ENCODE results near the gene ACVR2B. TPM values are rescaled to one million over a fixed set of nuclear protein-coding genes. Genes with fewer than 3 reads are reported as not detected.
"Not testable (repeated sequence)": the region's sequence is repeated elsewhere in the genome, so short reads cannot be mapped to it uniquely, and the experiment has no call there.

Gene ACVR2B
- polyA plus RNA-seq, 1 donor from 2014 or later = 33.3 TPM

DNA sequence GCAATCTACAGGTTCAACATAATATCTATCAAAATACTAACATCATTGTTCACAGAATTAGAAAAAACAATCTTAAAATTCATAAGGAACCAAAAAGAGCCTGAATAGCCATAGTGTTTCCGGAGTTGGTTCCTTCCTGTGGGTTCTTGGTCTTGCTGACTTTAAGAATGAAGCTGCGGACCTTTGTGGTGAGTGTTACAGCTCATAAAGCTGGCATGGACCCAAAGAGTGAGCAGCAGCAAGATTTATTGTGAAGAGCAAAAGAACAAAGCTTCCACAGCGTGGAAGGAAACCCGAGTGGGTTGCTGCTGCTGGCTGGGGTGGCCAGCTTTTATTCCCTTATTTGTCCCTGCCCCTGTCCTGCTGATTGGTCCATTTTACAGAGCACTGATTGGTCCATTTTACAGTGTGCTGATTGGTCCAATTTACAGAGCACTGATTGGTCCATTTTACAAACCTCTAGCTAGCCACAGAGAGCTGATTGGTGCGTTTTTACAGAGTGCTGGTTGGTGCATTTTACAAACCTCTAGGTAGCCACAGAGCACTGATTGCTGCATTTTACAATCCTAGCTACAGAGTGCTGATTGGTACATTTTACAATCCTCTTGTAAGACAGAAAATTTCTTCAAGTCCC is 15.1 kb upstream of the ACVR2B start:
- not testable (repeated sequence) for H4K20me1 ChIP-seq (ENCODE audit: insufficient read depth); H3K27ac ChIP-seq (ENCODE audit: low read length); H3F3A ChIP-seq (ENCODE audit: insufficient read depth, low read length, poor library complexity, severe bottlenecking); H3K27me3 ChIP-seq (ENCODE audit: insufficient read depth, low read depth, low read length); H2AFZ ChIP-seq (ENCODE audit: low read depth, low read length); H3K4me2 ChIP-seq (ENCODE audit: low read length); H3K79me2 ChIP-seq (replicated peaks; ENCODE audit: insufficient read depth, low read length); H3K9me2 ChIP-seq (ENCODE audit: insufficient read depth, low read length); H3K9me3 ChIP-seq (ENCODE audit: low read length); H3K9ac ChIP-seq (ENCODE audit: low read length); H3K36me3 ChIP-seq (ENCODE audit: insufficient read depth, low read length); H3K4me3 ChIP-seq (ENCODE audit: low read length)

DNA sequence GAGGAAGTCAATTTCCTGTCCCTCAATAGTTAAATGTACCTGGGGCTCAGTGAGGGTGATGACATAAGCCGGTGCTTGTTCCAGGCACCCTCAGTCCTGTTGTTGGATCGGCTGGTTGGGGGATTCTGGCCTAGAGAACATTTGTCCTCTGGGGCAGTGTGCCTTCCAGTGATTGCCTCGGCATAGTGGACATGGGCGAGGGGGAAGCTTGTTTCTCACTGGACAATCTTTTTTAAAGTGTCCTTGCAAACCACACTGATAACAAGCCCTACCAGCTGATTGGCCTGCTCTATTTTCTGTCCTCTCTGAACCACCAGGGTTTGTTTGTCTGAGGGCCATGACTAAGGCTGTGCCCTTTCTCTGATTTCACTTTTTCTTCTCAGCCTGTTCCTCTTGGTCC is 10.5 kb upstream of the ACVR2B start:
- H3K27me3 ChIP-seq (ENCODE audit: insufficient read depth, low read depth, low read length); H3K9me2 ChIP-seq (ENCODE audit: insufficient read depth, low read length); H3K9me3 ChIP-seq (ENCODE audit: low read length); H3K9ac ChIP-seq (ENCODE audit: low read length); H2AFZ ChIP-seq (ENCODE audit: low read depth, low read length); H3K36me3 ChIP-seq (ENCODE audit: insufficient read depth, low read length); H4K20me1 ChIP-seq (ENCODE audit: insufficient read depth); H3K4me2 ChIP-seq (ENCODE audit: low read length); H3K79me2 ChIP-seq (replicated peaks; ENCODE audit: insufficient read depth, low read length); H3K4me3 ChIP-seq (ENCODE audit: low read length); H3F3A ChIP-seq (ENCODE audit: insufficient read depth, low read length, poor library complexity, severe bottlenecking); H3K27ac ChIP-seq (ENCODE audit: low read length): not testable (repeated sequence)

GRCh38 chr3:38446085-38446686 is 7.5 kb upstream of the ACVR2B start:
- Histone ChIP-seq H3K79me2 (replicated peaks; ENCODE audit: insufficient read depth, low read length) (no peaks in the 10 kb centered on the region), H3F3A (ENCODE audit: insufficient read depth, low read length, poor library complexity, severe bottlenecking) (no peaks in the 10 kb centered on the region), H2AFZ (ENCODE audit: low read depth, low read length) (no peak overlapping the region), H4K20me1 (ENCODE audit: insufficient read depth) (no peaks in the 10 kb centered on the region), H3K4me3 (ENCODE audit: low read length) (no peak overlapping the region), H3K36me3 (ENCODE audit: insufficient read depth, low read length) (no peaks in the 10 kb centered on the region), H3K27me3 (ENCODE audit: insufficient read depth, low read depth, low read length) (no peaks in the 10 kb centered on the region), H3K4me2 (ENCODE audit: low read length) (no peak overlapping the region), H3K9ac (ENCODE audit: low read length) (no peak overlapping the region), H3K9me3 (ENCODE audit: low read length) (no peaks in the 10 kb centered on the region), H3K9me2 (ENCODE audit: insufficient read depth, low read length) (no peaks in the 10 kb centered on the region), H3K27ac (ENCODE audit: low read length) (no peak overlapping the region)
- TF ChIP-seq EZH2 (IDR thresholded peaks at IDR 0.05; ENCODE audit: borderline replicate concordance, insufficient read depth, low read length, poor library complexity, severe bottlenecking) = no peak
- no peak for TF ChIP-seq MXI1 (conservative IDR thresholded peaks at IDR 0.05; ENCODE audit: poor library complexity, severe bottlenecking)
- no peak for TF ChIP-seq POLR2AphosphoS5 (IDR thresholded peaks at IDR 0.05)
- no peak for TF ChIP-seq TAF1 (IDR thresholded peaks at IDR 0.05; ENCODE audit: low read depth)
- TF ChIP-seq RAD21 (conservative IDR thresholded peaks at IDR 0.05) = no peak
- TF ChIP-seq REST (IDR thresholded peaks at IDR 0.05; ENCODE audit: borderline replicate concordance) = no peak
- TF ChIP-seq EP300 (conservative IDR thresholded peaks at IDR 0.05; ENCODE audit: poor library complexity, severe bottlenecking) = no peak
- no peak for TF ChIP-seq SMC3 (conservative IDR thresholded peaks at IDR 0.05; ENCODE audit: poor library complexity)
- TF ChIP-seq, protein P1, sequence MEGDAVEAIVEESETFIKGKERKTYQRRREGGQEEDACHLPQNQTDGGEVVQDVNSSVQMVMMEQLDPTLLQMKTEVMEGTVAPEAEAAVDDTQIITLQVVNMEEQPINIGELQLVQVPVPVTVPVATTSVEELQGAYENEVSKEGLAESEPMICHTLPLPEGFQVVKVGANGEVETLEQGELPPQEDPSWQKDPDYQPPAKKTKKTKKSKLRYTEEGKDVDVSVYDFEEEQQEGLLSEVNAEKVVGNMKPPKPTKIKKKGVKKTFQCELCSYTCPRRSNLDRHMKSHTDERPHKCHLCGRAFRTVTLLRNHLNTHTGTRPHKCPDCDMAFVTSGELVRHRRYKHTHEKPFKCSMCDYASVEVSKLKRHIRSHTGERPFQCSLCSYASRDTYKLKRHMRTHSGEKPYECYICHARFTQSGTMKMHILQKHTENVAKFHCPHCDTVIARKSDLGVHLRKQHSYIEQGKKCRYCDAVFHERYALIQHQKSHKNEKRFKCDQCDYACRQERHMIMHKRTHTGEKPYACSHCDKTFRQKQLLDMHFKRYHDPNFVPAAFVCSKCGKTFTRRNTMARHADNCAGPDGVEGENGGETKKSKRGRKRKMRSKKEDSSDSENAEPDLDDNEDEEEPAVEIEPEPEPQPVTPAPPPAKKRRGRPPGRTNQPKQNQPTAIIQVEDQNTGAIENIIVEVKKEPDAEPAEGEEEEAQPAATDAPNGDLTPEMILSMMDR (IDR thresholded peaks at IDR 0.05; ENCODE audit: poor library complexity, severe bottlenecking) = no peak
